Measurements from ENCODE around the gene OR6C2. TPM values are rescaled to one million over a fixed set of nuclear protein-coding genes. Genes with fewer than 3 reads are reported as not detected.
"Not testable (repeated sequence)": the region's sequence is repeated elsewhere in the genome, so short reads cannot be mapped to it uniquely, and the experiment has no call there.

Gene OR6C2
- total RNA-seq, 1 donor from 2014 or later, result not detected

DNA sequence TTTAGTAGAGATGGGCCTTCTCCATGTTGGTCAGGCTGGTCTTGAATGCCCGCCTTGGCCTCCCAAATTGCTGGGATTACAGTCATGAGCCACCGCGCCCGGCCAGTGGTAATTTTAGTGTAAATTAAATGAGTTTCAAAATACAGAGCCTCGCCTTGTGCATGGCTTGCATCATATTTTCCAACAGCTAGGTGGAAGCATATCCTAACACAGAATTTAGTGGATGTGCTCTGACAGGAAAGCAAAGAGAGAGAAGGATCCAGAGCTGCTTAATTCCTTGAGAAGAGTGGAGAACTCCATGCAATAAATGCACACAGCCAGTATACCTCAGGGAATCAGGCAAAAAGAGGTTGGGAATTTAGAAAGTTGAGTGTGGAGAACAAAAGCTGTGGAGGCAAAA, 2.5 kb downstream of the OR6C2 start:
- no peak overlapping the region for H3K4me2 ChIP-seq
- H3K9me3 Mint-ChIP-seq, result peaks cover 10% of the 10 kb centered on the region
- H3K36me3 Mint-ChIP-seq, result no peaks in the 10 kb centered on the region

GRCh38 chr12:55448825-55449224, 4.9 kb downstream of the OR6C2 start:
- TF ChIP-seq EZH2phosphoT487 (IDR thresholded peaks at IDR 0.05) (no peak), EZH2 (IDR thresholded peaks at IDR 0.05) (no peak)
- TF ChIP-seq, protein P1, sequence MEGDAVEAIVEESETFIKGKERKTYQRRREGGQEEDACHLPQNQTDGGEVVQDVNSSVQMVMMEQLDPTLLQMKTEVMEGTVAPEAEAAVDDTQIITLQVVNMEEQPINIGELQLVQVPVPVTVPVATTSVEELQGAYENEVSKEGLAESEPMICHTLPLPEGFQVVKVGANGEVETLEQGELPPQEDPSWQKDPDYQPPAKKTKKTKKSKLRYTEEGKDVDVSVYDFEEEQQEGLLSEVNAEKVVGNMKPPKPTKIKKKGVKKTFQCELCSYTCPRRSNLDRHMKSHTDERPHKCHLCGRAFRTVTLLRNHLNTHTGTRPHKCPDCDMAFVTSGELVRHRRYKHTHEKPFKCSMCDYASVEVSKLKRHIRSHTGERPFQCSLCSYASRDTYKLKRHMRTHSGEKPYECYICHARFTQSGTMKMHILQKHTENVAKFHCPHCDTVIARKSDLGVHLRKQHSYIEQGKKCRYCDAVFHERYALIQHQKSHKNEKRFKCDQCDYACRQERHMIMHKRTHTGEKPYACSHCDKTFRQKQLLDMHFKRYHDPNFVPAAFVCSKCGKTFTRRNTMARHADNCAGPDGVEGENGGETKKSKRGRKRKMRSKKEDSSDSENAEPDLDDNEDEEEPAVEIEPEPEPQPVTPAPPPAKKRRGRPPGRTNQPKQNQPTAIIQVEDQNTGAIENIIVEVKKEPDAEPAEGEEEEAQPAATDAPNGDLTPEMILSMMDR (IDR thresholded peaks at IDR 0.05), result no peak
- Mint-ChIP-seq H3K4me1 (no peaks in the 10 kb centered on the region), H3K27ac (no peak overlapping the region), H3K9me3 (no peaks in the 10 kb centered on the region), H3K36me3 (no peaks in the 10 kb centered on the region), H3K4me3 (no peak overlapping the region), H3K27me3 (ENCODE audit: insufficient read depth, low read depth) (no peaks in the 10 kb centered on the region)
- Histone ChIP-seq H3K9ac (no peak overlapping the region), H3K36me3 (no peaks in the 10 kb centered on the region), H3F3A (ENCODE audit: low read depth) (no peaks in the 10 kb centered on the region), H3K27me3 (no peaks in the 10 kb centered on the region), H4K20me1 (ENCODE audit: low read depth) (no peaks in the 10 kb centered on the region), H3K4me1 (no peaks in the 10 kb centered on the region), H3K9me3 (ENCODE audit: low read depth) (no peaks in the 10 kb centered on the region), H3K79me2 (ENCODE audit: low read depth) (no peaks in the 10 kb centered on the region), H3K27ac (no peak overlapping the region), H3K4me2 (no peak overlapping the region), H2AFZ (replicated peaks) (no peak overlapping the region), H3K4me3 (no peak overlapping the region)
- no peak for DNase-seq (ENCODE audit: low spot score)

More for the DNA sequence above, 2.5 kb downstream of the OR6C2 start:
- DNase-seq (ENCODE audit: low spot score), result no peak
- Histone ChIP-seq H3K36me3 (no peaks in the 10 kb centered on the region), H3K4me1 (no peaks in the 10 kb centered on the region), H3F3A (ENCODE audit: low read depth) (no peaks in the 10 kb centered on the region), H3K27me3 (no peaks in the 10 kb centered on the region), H3K9me3 (ENCODE audit: low read depth) (peaks cover 6% of the 10 kb centered on the region), H3K4me3 (no peak overlapping the region), H4K20me1 (ENCODE audit: low read depth) (no peaks in the 10 kb centered on the region), H3K79me2 (ENCODE audit: low read depth) (no peaks in the 10 kb centered on the region), H2AFZ (replicated peaks) (no peak overlapping the region), H3K9ac (no peak overlapping the region), H3K27ac (no peak overlapping the region)
- Mint-ChIP-seq H3K27me3 (ENCODE audit: insufficient read depth, low read depth) (no peaks in the 10 kb centered on the region), H3K4me1 (no peaks in the 10 kb centered on the region), H3K4me3 (no peak overlapping the region), H3K27ac (no peak overlapping the region)
- no peak for TF ChIP-seq EZH2phosphoT487 (IDR thresholded peaks at IDR 0.05)
- TF ChIP-seq, protein P1 (IDR thresholded peaks at IDR 0.05), result peak; percentile 10
- TF ChIP-seq EZH2 (IDR thresholded peaks at IDR 0.05), result no peak

DNA sequence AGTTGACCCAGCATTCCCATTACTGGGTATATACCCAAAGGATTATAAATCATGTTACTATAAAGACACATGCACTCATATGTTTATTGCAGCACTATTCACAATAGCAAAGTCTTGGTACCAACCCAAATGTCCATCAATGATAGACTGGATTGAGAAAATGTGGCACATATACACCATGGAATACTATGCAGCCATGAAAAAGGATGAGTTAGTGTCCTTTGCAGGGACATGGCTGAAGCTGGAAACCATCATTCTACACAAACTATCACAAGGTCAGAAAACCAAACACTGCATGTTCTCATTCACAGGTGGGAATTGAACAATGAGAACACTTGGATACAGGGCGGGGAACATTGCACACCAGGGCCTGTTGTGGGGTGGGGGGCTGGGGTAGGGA, 21.1 kb downstream of the OR6C2 start:
- not testable (repeated sequence) for H3K4me1 Mint-ChIP-seq; H3K27ac Mint-ChIP-seq; H3K27ac ChIP-seq; H3K9ac ChIP-seq; H3K27me3 ChIP-seq; H3F3A ChIP-seq (ENCODE audit: low read depth); H3K4me3 Mint-ChIP-seq; H3K9me3 ChIP-seq (ENCODE audit: low read depth); H3K27me3 Mint-ChIP-seq (ENCODE audit: insufficient read depth, low read depth); H3K79me2 ChIP-seq (ENCODE audit: low read depth); H3K36me3 Mint-ChIP-seq; H3K4me2 ChIP-seq; H3K36me3 ChIP-seq; H2AFZ ChIP-seq (replicated peaks); H3K4me3 ChIP-seq; H3K9me3 Mint-ChIP-seq; H4K20me1 ChIP-seq (ENCODE audit: low read depth); DNase-seq (ENCODE audit: low spot score); H3K4me1 ChIP-seq

GRCh38 chr12:55467836-55468235, 24.0 kb downstream of the OR6C2 start:
- Histone ChIP-seq H3K4me1 (no peaks in the 10 kb centered on the region), H2AFZ (replicated peaks) (no peak overlapping the region), H3K4me2 (no peak overlapping the region), H4K20me1 (ENCODE audit: low read depth) (no peaks in the 10 kb centered on the region), H3K9me3 (ENCODE audit: low read depth) (no peaks in the 10 kb centered on the region), H3K79me2 (ENCODE audit: low read depth) (no peaks in the 10 kb centered on the region), H3K27ac (no peak overlapping the region), H3K4me3 (no peak overlapping the region), H3K27me3 (no peaks in the 10 kb centered on the region), H3K36me3 (no peaks in the 10 kb centered on the region), H3F3A (ENCODE audit: low read depth) (no peaks in the 10 kb centered on the region), H3K9ac (no peak overlapping the region)
- H3K9me3 Mint-ChIP-seq, result peaks cover 6% of the 10 kb centered on the region
- TF ChIP-seq EZH2 (IDR thresholded peaks at IDR 0.05) (no peak), EZH2phosphoT487 (IDR thresholded peaks at IDR 0.05) (no peak)
- TF ChIP-seq, protein P1 (IDR thresholded peaks at IDR 0.05), result no peak
- no peaks in the 10 kb centered on the region for H3K27me3 Mint-ChIP-seq (ENCODE audit: insufficient read depth, low read depth)
- H3K4me1 Mint-ChIP-seq, result no peaks in the 10 kb centered on the region
- H3K36me3 Mint-ChIP-seq, result no peaks in the 10 kb centered on the region
- no peak overlapping the region for H3K4me3 Mint-ChIP-seq
- DNase-seq (ENCODE audit: low spot score), result no peak
- no peak overlapping the region for H3K27ac Mint-ChIP-seq
